ENCODE data around the gene RELL1.

RELL1 gene

GRCh38 chr4:37631551-37631950 lies 54.6 kb downstream of the RELL1 start:
- DNase-seq, result no peak

- no peak for DNase-seq
Measured at GRCh38 chr4:37629713-37630112, 56.5 kb downstream of the RELL1 start.

DNA sequence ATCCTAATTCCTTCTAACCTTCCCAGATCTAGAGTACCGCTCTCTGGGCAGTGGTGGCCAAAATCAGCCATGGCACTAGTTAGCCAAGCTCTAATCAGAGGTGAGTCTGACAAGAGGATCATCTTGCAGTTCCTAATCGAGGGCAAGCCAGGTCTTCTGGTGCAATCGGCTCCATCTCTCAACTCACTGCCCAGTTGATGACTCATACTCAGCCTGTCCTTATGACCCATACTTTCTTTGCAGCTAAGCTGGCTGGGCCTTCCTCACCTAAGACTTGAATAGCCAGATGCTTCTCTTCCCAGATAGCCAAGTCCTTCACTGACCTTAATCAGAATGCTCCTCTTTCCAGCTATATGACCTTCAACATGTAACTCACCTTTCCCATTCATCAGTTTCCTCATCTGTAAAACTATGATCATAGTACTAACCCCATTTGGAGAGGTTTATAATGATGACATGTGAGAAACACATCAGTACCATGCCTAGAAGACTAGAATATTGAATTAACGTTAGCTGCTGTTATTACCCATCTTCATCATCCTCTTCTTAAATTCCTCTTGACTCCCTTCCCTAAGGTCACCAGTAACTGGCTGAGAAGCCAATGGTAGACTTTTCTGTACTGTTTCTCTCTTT lies 57.1 kb downstream of the RELL1 start:
- no peak for DNase-seq

DNA sequence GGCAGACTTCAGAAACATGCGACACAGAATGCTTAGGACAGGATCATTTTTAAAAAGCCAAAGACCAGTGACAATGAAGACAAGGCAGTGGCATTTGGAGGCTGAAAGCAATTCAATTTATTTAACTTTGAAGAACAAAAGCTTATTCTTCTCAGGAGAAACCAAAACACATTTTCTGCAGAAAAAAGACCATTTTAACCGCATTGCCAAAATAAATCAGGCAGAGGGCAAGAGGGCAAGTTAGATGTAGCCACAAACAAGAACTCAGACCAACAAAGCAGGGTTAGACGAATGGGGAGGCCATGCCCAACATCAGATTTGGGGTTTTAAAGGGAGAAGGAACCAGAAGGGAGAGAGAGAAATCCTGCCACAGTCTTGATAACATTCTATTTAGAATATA lies 58.9 kb downstream of the RELL1 start:
- no peak for DNase-seq

- no peak for DNase-seq
Measured at GRCh38 chr4:37625499-37625898, 60.7 kb downstream of the RELL1 start.

GRCh38 chr4:37623940-37624339 lies 62.2 kb downstream of the RELL1 start:
- no peak for DNase-seq

- no peak for DNase-seq
Measured at GRCh38 chr4:37623125-37623524, 63.1 kb downstream of the RELL1 start.

- no peak for DNase-seq
Measured at GRCh38 chr4:37620176-37620575, 66.0 kb downstream of the RELL1 start.

DNA sequence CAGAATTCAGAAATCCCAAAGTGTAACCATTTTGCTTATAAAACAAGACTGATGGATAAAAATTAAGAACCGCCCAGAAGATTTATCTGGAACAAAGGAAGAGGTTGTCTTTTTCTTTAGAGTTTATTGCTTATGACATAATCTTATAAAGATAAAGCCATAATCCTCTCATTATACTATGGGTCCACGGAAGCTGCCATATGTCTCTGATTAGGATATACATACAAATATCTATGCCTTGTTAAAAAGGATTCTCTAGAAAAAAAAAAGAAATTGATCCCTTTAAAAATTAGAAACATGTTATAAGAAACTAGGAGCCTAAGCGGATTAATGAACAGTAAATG lies 70.5 kb downstream of the RELL1 start:
- no peak for DNase-seq

GRCh38 chr4:37615059-37615719 lies 71.0 kb downstream of the RELL1 start:
- DNase-seq, result no peak

DNA sequence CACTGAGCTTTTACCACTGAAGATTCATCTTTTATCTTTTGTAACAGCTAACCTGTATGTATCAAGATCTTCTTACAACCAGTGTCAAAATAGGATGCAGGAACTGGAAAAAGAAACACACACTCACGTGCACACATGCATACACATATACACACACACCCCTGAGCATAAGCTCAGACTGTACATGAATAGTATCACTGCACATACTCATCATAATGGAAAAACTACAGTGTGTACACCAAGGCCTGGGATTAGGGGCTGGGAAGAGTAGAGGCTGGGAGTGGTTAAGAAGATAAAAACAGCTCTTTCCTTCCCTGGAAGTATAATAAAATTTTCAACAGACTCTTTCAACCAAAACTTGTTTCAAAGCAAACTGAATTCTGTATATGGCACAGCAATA lies 73.4 kb downstream of the RELL1 start:
- no peak for DNase-seq

DNA sequence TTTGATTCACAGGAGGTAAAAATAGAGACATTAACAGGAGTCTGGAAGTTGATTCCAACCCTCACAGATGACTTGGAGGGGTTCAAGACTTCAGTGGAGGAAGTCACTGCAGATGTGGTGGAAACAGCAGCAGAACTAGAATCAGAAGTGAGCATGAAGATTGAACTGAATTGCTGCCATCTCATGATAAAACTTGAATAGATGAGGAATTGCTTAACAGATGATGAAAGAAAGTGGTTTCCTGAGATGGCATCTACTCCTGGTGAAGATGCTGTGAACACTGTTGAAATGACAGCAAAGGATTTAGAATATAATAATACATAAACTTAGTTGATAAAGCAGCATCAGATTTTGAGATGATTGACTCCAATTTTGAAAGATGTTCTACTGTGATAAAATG lies 76.5 kb downstream of the RELL1 start:
- DNase-seq, result no peak

DNA sequence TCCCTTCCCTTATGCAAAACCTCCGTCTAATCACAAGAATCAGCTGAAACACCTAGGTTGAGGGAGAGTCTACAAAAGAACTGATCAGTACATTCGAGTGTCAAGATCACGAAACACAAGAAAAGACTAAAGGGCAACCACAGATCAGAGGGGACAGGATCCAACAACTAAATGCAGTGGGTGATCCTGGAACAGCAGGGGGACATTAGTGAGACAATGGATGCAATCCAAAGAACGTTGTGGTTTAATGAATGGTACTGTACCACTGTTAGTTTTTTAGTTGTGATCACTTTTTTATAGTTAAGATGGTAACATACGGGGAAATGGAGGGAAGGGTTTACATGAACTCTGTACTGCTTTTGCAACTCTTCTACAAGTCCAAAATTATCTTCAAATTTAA lies 79.2 kb downstream of the RELL1 start:
- no peak for DNase-seq

- DNase-seq, result no peak
Measured at GRCh38 chr4:37605843-37606565, 80.2 kb downstream of the RELL1 start.

DNA sequence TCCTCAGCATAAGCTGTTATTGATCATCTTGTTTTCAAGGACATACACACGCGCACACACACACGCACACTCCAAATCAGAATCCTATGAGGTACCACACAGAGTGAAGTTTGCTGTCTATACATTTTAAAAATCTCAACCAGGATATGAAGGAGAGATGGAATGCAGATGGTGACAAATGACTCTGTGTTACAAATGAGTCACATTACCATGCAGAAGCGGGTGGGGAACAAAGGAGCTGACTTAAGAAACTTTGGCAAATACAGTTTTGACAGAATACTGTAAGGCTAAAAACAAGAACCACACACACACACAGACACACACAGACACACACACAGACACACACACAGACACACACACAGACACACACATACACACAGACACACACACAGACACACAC lies 81.7 kb downstream of the RELL1 start:
- DNase-seq, result no peak

GRCh38 chr4:37603711-37604110 lies 82.5 kb downstream of the RELL1 start:
- no peak for DNase-seq

DNA sequence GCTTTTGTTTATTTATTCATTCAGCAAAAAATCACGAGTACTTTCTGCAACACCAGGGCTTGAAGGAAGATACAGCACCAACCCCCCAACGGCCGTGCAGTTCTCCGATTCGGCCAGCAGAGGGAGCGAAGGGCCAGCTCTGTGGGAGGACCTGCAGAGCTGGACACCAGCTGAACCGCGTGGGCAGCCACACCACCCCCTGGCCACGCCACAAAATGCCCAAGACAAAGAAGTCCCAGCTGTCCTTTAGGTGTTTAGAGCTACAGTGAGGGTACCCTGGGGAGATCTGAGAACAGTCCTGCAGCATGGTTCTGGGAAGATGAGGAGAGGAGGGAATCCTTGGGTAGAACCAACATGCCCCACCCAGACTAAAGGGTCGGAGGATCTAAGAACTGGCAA lies 83.1 kb downstream of the RELL1 start:
- DNase-seq, result peak; percentile 92

- no peak for DNase-seq
Measured at GRCh38 chr4:37602454-37603069, 83.6 kb downstream of the RELL1 start.

- DNase-seq, result no peak
Measured at GRCh38 chr4:37601531-37601930, 84.6 kb downstream of the RELL1 start.

DNA sequence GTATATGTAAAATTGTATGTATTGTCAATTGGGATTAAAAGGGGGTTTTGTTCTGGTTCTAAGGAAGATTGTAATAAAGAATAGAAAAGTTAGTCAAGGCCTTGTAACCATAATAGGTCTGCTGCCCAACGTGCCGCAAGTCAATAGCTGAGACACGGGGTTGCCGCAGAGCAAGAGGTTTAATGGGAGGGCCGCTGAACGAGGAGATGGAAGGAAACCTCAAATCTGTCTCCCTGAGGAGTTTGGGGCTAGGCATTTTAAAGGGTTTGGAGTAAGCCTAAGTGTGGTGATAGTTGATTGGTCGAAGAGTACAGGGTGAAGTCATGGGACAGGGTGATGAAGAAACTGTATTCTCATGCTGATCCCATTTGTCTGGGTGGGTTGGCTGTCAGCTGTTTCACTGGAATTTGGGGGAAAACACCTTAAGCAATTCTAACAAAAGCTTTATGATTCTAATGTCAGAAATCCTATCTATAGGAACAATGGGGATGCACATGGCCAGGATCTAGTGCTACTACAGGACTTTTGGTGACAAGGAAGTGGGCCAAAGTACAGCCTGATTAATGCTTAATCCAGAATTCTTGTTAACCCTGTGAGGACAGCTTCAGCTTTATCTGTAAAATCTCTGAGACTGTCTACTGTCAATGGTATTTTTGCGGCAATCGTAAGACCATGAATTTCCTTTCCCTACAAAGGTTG lies 86.9 kb downstream of the RELL1 start:
- DNase-seq, result no peak

GRCh38 chr4:37597034-37597433 lies 89.1 kb downstream of the RELL1 start:
- no peak for DNase-seq

GRCh38 chr4:37595875-37596680 lies 90.1 kb downstream of the RELL1 start:
- DNase-seq, result no peak

- no peak for DNase-seq
Measured at GRCh38 chr4:37594099-37594498, 92.1 kb downstream of the RELL1 start.

Measured in activated CD8-positive, alpha-beta memory T cell treated with anti-CD3 and anti-CD28 coated beads for 24 hours (primary cell).